Measurements from ENCODE around the gene ANTXRL. TPM values are rescaled to one million over a fixed set of nuclear protein-coding genes. Genes with fewer than 3 reads are reported as not detected.

The ANTXRL gene
- total RNA-seq, 1 experiment from 2014 or later = not detected

- CTCF ChIA-PET = no interaction called here
Measured at GRCh38 chr10:46298477-46299285, 11.9 kb downstream of the ANTXRL start.

GRCh38 chr10:46299286-46299535 is 12.4 kb downstream of the ANTXRL start:
- intact Hi-C loops (cut with micrococcal nuclease; ENCODE audit: unreplicated experiment) = no loop called here
- TF ChIP-seq TCF7L2 (IDR thresholded peaks at IDR 0.05; ENCODE audit: low read depth, low read length) (no peak), CTCF (IDR thresholded peaks at IDR 0.05) (no peak), REST (IDR thresholded peaks at IDR 0.05; ENCODE audit: insufficient read depth in 1 of 2, low read depth in 2 of 2, low read length in 1 of 2) (no peak), SIN3A (IDR thresholded peaks at IDR 0.05; ENCODE audit: borderline replicate concordance, insufficient read depth, low read depth, low read length) (no peak), POLR2AphosphoS5 (IDR thresholded peaks at IDR 0.05; ENCODE audit: low read depth, low read length) (no peak)
- H3K4me3 ChIP-seq (ENCODE audit: low read depth in 2 of 2, low read length in 2 of 2) = no peak overlapping the region
- no peak overlapping the region for H3K27ac ChIP-seq (ENCODE audit: low read length)
- no peaks in the 10 kb centered on the region for H3K9me3 ChIP-seq (ENCODE audit: control insufficient read depth, insufficient read depth, low read depth, low read length)
- no peaks in the 10 kb centered on the region for H3K27me3 ChIP-seq (ENCODE audit: control insufficient read depth, insufficient read depth, low read length)
- H3K4me1 ChIP-seq (ENCODE audit: control insufficient read depth, insufficient read depth, low read length) = no peaks in the 10 kb centered on the region
- POLR2A ChIA-PET = no interaction called here
- DNase-seq (ENCODE audit: low read depth, low spot score) = no peak
- no TSS peak for BruUV-seq (replicated peaks)
- ATAC-seq = no peak
- in situ Hi-C loops (cut with HindIII; ENCODE audit: low pct_unique_long_range_greater_than_20kb, low sequenced_read_pairs) = no loop called here
- no peaks in the 10 kb centered on the region for H3K36me3 ChIP-seq (ENCODE audit: control insufficient read depth, insufficient read depth, low read length)
- CTCF ChIA-PET = no interaction called here

More at GRCh38 chr10:46298477-46299285, 11.9 kb downstream of the ANTXRL start:
- no peak for DNase-seq (ENCODE audit: low read depth, low spot score)
- no peaks in the 10 kb centered on the region for H3K4me1 ChIP-seq (ENCODE audit: control insufficient read depth, insufficient read depth, low read length)
- H3K36me3 ChIP-seq (ENCODE audit: control insufficient read depth, insufficient read depth, low read length) = no peaks in the 10 kb centered on the region
- intact Hi-C loops (cut with micrococcal nuclease; ENCODE audit: unreplicated experiment) (no loop called here), in situ Hi-C loops (cut with HindIII; ENCODE audit: low pct_unique_long_range_greater_than_20kb, low sequenced_read_pairs) (no loop called here)
- H3K4me3 ChIP-seq (ENCODE audit: low read depth in 2 of 2, low read length in 2 of 2) = no peak overlapping the region
- POLR2A ChIA-PET = no interaction called here
- no peak for TF ChIP-seq REST (IDR thresholded peaks at IDR 0.05; ENCODE audit: insufficient read depth in 1 of 2, low read depth in 2 of 2, low read length in 1 of 2)
- no peak for TF ChIP-seq POLR2AphosphoS5 (IDR thresholded peaks at IDR 0.05; ENCODE audit: low read depth, low read length)
- no peak for TF ChIP-seq CTCF (IDR thresholded peaks at IDR 0.05)
- TF ChIP-seq SIN3A (IDR thresholded peaks at IDR 0.05; ENCODE audit: borderline replicate concordance, insufficient read depth, low read depth, low read length) = no peak
- no peak for TF ChIP-seq TCF7L2 (IDR thresholded peaks at IDR 0.05; ENCODE audit: low read depth, low read length)
- no peak overlapping the region for H3K27ac ChIP-seq (ENCODE audit: low read length)
- no peak for ATAC-seq
- H3K27me3 ChIP-seq (ENCODE audit: control insufficient read depth, insufficient read depth, low read length) = no peaks in the 10 kb centered on the region
- H3K9me3 ChIP-seq (ENCODE audit: control insufficient read depth, insufficient read depth, low read depth, low read length) = no peaks in the 10 kb centered on the region
- BruUV-seq (replicated peaks) = no TSS peak
